GM23338 (cell line): ENCODE results near the gene LEKR1.

Source experiments
- EZH2phosphoT487 ChIP-seq: fragments of 200-600 bp; sonication (generic); IDR thresholded peaks from one replicate; pipeline ENCODE4 v1.8.1; 2018; ENCODE audit warnings: antibody characterized with exemption; ENCODE audit not compliant: unreplicated experiment
- TF ChIP-seq, protein P1 (sequence below), 2 experiments: fragments of 200-600 bp in 1 of 2; sonication (generic) in 1 of 2; conservative IDR thresholded peaks; 2 replicates each; pipeline versions ENCODE4 v1.5.1 to v1.6.1; 2016 to 2017; ENCODE audit warnings: antibody characterized with exemption in 2 of 2, low read depth in 2 of 2, mild to moderate bottlenecking in 2 of 2, moderate library complexity in 1 of 2
- TF ChIP-seq, protein P2 (sequence below): IDR thresholded peaks from one replicate; pipeline ENCODE4 v1.6.1; 2018; ENCODE audit warnings: antibody characterized with exemption; ENCODE audit not compliant: unreplicated experiment

DNA sequence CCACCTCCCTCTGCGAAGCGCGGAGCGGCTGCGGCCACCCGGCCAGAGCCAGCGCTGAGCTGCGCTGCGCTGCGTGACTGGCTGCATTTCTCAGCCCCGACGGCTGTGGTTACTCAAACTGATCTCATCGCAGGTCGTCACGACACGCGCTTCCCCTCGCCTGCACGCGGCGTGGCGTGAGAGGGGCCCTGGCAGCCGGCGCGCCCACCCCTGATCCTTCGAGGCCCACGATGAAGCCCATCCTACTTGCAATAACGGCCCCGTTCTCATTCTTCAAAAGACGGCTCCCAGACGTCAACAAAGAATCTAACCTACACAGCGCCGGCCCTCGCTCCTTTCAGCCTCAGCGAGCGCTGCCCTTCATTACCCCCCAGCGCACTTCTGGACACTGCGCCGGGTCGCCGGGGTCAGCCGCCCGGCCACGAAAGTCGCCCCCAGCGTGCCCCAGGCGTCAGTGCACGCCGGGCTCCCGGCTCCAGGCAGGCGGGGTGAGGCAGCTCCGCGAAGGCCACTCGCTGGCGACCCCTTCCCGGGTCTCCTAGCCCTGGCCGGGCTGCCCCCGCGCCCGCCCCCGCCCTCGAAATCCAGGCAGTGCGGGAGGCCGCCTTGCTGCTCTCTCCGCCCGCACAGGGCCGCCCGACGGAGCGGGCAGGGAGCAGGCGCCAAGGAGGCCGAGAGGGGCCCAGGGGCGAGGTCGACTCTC, 9.9 kb upstream of the LEKR1 start:
- TF ChIP-seq, protein P1, sequence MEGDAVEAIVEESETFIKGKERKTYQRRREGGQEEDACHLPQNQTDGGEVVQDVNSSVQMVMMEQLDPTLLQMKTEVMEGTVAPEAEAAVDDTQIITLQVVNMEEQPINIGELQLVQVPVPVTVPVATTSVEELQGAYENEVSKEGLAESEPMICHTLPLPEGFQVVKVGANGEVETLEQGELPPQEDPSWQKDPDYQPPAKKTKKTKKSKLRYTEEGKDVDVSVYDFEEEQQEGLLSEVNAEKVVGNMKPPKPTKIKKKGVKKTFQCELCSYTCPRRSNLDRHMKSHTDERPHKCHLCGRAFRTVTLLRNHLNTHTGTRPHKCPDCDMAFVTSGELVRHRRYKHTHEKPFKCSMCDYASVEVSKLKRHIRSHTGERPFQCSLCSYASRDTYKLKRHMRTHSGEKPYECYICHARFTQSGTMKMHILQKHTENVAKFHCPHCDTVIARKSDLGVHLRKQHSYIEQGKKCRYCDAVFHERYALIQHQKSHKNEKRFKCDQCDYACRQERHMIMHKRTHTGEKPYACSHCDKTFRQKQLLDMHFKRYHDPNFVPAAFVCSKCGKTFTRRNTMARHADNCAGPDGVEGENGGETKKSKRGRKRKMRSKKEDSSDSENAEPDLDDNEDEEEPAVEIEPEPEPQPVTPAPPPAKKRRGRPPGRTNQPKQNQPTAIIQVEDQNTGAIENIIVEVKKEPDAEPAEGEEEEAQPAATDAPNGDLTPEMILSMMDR (conservative IDR thresholded peaks at IDR 0.05; ENCODE audit: low read depth in 2 of 2): no peak
- TF ChIP-seq EZH2phosphoT487: no peak
- TF ChIP-seq, protein P2, sequence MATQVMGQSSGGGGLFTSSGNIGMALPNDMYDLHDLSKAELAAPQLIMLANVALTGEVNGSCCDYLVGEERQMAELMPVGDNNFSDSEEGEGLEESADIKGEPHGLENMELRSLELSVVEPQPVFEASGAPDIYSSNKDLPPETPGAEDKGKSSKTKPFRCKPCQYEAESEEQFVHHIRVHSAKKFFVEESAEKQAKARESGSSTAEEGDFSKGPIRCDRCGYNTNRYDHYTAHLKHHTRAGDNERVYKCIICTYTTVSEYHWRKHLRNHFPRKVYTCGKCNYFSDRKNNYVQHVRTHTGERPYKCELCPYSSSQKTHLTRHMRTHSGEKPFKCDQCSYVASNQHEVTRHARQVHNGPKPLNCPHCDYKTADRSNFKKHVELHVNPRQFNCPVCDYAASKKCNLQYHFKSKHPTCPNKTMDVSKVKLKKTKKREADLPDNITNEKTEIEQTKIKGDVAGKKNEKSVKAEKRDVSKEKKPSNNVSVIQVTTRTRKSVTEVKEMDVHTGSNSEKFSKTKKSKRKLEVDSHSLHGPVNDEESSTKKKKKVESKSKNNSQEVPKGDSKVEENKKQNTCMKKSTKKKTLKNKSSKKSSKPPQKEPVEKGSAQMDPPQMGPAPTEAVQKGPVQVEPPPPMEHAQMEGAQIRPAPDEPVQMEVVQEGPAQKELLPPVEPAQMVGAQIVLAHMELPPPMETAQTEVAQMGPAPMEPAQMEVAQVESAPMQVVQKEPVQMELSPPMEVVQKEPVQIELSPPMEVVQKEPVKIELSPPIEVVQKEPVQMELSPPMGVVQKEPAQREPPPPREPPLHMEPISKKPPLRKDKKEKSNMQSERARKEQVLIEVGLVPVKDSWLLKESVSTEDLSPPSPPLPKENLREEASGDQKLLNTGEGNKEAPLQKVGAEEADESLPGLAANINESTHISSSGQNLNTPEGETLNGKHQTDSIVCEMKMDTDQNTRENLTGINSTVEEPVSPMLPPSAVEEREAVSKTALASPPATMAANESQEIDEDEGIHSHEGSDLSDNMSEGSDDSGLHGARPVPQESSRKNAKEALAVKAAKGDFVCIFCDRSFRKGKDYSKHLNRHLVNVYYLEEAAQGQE: no peak
